Measurements from ENCODE around the gene ACTR1A.
"Not testable (repeated sequence)": the region's sequence is repeated elsewhere in the genome, so short reads cannot be mapped to it uniquely, and the experiment has no call there.

Gene ACTR1A

DNA sequence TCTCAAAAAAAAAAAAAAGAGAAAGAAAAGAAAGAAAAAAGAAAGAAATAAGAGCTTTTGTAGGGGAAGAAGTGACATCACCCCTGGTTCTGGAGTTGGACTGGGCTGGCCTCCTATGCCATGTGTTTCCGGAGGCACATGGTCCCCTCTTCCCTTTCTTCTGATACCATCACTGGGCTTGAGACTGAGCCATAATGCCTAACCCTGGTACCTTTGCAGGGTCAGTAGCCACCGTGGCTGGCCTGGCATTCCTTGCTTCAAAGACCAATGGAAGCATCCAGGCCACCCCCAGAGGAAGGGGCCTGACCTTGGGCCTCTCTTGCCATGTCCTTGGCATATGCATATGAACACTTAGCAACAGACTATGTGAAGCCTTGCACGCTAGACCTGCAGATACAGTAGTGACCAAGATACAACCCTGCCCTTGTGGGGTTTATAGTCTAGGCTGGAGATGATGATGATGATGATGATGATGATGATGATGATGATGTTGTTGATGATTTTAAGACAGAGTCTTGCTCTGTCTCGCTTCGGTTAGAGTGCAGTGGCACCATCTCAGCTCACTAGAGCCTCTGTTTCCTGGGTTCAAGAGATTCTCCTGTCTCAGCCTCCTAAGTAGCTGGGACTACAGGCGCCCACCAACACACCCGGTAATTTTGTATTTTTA lies 33.1 kb upstream of the ACTR1A start:
- no peak overlapping the region for H3K27ac ChIP-seq (ENCODE audit: low read depth, low read length)
- no peak overlapping the region for H3K9ac ChIP-seq (ENCODE audit: low read length)
- H3K4me1 ChIP-seq (ENCODE audit: control insufficient read depth, insufficient read depth, low read length): no peaks in the 10 kb centered on the region
- H3K4me3 ChIP-seq (ENCODE audit: low read length): no peak overlapping the region
- H3K36me3 ChIP-seq (ENCODE audit: control insufficient read depth, insufficient read depth, low read length): no peaks in the 10 kb centered on the region
- H3K27me3 ChIP-seq (ENCODE audit: control insufficient read depth, insufficient read depth, low read length): no peaks in the 10 kb centered on the region

DNA sequence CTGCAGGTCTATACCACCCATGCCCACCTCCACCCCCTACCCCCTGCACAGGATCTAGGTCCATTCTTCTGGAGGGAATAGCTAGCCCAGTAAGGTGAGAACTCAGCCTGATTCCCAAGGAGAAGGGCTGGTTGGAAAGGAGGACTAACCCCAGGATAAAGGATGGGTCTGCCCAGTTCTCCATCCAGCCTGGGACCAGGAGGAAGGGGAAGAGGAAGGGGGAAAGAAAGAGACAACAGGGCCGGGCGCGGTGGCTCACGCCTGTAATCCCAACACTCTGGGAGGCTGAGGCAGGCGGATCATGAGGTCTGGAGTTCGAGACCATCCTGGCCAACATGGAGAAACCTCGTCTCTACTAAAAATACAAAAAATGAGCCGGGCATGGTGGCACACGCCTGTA lies 32.5 kb upstream of the ACTR1A start:
- H3K4me3 ChIP-seq (ENCODE audit: low read length); H3K27ac ChIP-seq (ENCODE audit: low read depth, low read length): not testable (repeated sequence)

DNA sequence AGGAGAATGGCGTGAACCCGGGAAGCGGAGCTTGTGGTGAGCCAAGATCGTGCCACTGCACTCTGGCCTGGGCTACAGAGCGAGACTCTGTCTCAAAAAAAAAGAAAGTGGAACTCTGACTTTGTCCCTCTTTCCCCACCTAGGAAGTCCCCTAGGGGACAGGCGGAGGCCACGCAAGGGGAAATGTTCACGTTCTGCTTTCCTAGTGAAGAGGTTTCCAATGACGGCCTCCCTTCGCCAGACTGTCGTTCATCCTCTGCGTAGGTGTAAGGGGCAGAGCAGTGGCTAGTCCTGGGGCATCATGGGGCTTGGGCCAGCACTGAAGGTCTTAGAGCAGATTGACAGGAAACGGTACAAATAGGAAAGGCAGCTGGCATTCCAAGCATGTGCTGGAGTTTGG lies 31.8 kb upstream of the ACTR1A start:
- Histone ChIP-seq H3K9ac (ENCODE audit: low read length) (no peak overlapping the region), H3K27me3 (ENCODE audit: control insufficient read depth, insufficient read depth, low read length) (no peaks in the 10 kb centered on the region), H3K27ac (ENCODE audit: low read depth, low read length) (no peak overlapping the region), H3K36me3 (ENCODE audit: control insufficient read depth, insufficient read depth, low read length) (no peaks in the 10 kb centered on the region), H3K4me1 (ENCODE audit: control insufficient read depth, insufficient read depth, low read length) (no peaks in the 10 kb centered on the region), H3K4me3 (ENCODE audit: low read length) (no peak overlapping the region)

More for the DNA sequence above, 32.5 kb upstream of the ACTR1A start:
- not testable (repeated sequence) for H3K36me3 ChIP-seq (ENCODE audit: control insufficient read depth, insufficient read depth, low read length); H3K27me3 ChIP-seq (ENCODE audit: control insufficient read depth, insufficient read depth, low read length); H3K4me1 ChIP-seq (ENCODE audit: control insufficient read depth, insufficient read depth, low read length); H3K9ac ChIP-seq (ENCODE audit: low read length)

DNA sequence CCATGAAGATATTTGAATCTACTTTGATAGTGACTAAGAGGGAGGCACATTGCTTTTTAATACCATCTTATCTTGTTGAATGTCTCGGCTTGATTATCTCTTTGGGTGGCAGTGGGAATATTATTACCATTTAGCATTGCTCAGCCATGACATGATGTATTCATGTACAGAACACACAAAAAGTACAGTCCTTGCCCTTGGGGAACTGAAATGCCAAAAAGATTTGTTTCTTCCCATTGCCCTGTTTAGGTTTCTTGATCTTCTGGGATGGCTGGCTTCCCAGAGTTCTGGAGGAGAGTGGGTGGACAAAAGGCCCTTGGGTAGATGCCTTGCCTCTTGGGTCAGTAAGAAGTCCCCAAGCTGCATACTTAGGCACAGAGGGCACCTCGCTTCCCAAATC lies 25.0 kb upstream of the ACTR1A start:
- Histone ChIP-seq H3K4me3 (ENCODE audit: low read length) (no peak overlapping the region), H3K27ac (ENCODE audit: low read depth, low read length) (no peak overlapping the region), H3K36me3 (ENCODE audit: control insufficient read depth, insufficient read depth, low read length) (peaks cover 3% of the 10 kb centered on the region), H3K9ac (ENCODE audit: low read length) (no peak overlapping the region), H3K4me1 (ENCODE audit: control insufficient read depth, insufficient read depth, low read length) (no peaks in the 10 kb centered on the region), H3K27me3 (ENCODE audit: control insufficient read depth, insufficient read depth, low read length) (no peaks in the 10 kb centered on the region)

DNA sequence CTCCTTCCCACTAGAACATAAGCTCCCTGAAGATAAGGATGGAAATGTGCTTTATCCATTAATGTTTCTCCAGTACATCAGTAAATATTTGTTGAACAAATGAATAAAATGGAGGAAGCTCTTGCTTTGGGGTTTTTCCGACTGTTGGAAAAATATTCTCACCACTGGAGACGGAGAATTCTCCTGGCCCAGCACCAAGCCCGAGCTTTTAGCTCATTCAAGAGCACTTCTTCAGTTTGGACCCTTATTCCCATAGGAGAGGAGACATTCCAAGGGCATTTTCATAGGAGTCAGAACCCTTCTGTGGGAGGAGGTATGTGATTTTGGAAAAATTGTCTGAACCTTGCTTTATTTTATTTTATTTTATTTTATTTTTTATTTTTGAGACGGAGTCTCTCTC lies 22.2 kb upstream of the ACTR1A start:
- Histone ChIP-seq H3K36me3 (ENCODE audit: control insufficient read depth, insufficient read depth, low read length) (peaks cover 6% of the 10 kb centered on the region), H3K9ac (ENCODE audit: low read length) (no peak overlapping the region), H3K4me1 (ENCODE audit: control insufficient read depth, insufficient read depth, low read length) (no peaks in the 10 kb centered on the region), H3K4me3 (ENCODE audit: low read length) (no peak overlapping the region), H3K27ac (ENCODE audit: low read depth, low read length) (no peak overlapping the region), H3K27me3 (ENCODE audit: control insufficient read depth, insufficient read depth, low read length) (no peaks in the 10 kb centered on the region)

DNA sequence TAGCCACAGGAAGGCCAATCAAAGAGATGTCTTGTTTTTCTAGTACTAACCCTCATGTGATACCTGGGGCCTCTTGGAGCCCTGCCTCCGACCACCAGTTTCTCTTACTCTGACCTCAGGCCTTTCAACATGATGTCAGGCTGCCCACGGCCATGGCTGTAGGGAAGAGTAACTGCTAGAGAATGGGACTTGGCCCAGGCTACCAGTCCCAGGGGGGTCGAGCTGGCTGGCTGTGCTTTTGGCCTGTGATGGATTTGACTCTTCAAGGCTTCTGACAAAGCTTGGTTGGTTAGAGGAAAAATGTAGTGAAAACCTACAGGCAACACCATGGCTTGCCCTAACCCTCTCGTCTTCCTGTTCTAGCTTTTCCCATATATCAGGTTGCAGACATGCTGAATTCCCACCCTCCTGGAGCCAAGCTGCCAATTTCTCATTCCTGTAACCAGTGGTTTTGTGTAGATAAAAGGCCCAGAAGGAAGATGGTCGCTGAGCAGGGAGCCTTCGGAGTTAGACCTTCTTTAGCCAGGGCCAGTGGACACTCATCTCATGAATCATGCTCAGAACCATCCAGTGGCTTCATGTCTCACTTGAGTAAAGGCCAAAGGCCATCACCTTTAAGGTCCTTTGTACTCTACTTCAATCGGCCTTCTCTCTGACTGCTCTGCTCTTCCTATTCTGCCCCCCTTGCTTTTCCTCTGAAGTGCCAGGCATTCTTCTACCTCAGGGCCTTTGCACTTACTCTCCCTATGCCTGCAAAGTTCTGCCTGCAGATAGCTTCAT lies 20.9 kb upstream of the ACTR1A start:
- Histone ChIP-seq H3K27me3 (ENCODE audit: control insufficient read depth, insufficient read depth, low read length) (no peaks in the 10 kb centered on the region), H3K27ac (ENCODE audit: low read depth, low read length) (no peak overlapping the region), H3K4me3 (ENCODE audit: low read length) (no peak overlapping the region), H3K4me1 (ENCODE audit: control insufficient read depth, insufficient read depth, low read length) (no peaks in the 10 kb centered on the region), H3K36me3 (ENCODE audit: control insufficient read depth, insufficient read depth, low read length) (peaks cover 6% of the 10 kb centered on the region), H3K9ac (ENCODE audit: low read length) (no peak overlapping the region)

DNA sequence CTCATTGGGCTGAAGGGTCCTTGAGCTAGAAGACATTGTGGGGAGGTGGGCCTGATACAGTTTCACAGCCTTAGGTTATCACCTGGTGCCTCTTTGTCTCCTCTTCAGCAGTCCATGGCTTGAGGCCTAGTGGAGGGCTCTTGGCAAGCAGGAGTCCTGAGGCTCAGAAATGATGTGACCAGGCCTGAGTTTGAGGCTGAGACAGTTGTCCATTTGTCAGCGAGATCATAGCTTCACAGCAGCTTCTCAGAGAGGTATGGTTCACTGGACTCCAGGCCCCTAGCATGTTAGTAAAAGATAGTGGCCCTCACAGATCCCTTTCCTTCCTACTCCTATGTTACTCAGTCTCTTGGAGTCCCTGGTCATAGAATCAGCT lies 20.4 kb upstream of the ACTR1A start:
- Histone ChIP-seq H3K36me3 (ENCODE audit: control insufficient read depth, insufficient read depth, low read length) (peaks cover 6% of the 10 kb centered on the region), H3K9ac (ENCODE audit: low read length) (no peak overlapping the region), H3K4me3 (ENCODE audit: low read length) (no peak overlapping the region), H3K27me3 (ENCODE audit: control insufficient read depth, insufficient read depth, low read length) (no peaks in the 10 kb centered on the region), H3K4me1 (ENCODE audit: control insufficient read depth, insufficient read depth, low read length) (no peaks in the 10 kb centered on the region), H3K27ac (ENCODE audit: low read depth, low read length) (no peak overlapping the region)

DNA sequence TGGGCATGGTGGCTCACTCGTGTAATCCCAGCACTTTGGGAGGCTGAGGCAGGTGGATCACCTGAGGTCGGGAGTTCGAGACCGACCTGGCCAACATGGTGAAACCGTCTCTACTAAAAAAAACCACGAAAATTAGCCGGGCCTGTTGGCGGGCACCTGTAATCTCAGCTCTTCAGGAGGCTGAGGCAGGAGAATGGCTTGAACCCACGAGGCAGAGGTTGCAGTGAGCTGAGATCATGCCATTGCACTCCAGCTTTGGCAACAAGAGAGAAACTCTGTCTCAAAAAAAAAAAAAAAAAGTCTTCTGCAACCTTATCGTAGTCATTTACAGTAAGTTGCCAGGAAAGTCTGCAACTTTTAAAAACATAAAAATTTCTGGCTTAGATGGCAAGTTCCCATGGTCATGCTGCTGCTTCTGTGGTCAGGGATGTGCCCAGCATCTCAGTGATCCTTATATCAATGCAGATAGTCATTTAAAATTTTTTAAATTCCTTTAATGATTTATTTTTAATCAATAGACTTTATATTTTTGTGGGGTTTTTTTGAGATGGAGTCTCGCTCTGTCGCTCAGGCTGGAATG lies 16.8 kb upstream of the ACTR1A start:
- Histone ChIP-seq H3K36me3 (ENCODE audit: control insufficient read depth, insufficient read depth, low read length) (peaks cover 6% of the 10 kb centered on the region), H3K4me1 (ENCODE audit: control insufficient read depth, insufficient read depth, low read length) (no peaks in the 10 kb centered on the region), H3K4me3 (ENCODE audit: low read length) (no peak overlapping the region), H3K27ac (ENCODE audit: low read depth, low read length) (no peak overlapping the region), H3K27me3 (ENCODE audit: control insufficient read depth, insufficient read depth, low read length) (no peaks in the 10 kb centered on the region), H3K9ac (ENCODE audit: low read length) (no peak overlapping the region)

DNA sequence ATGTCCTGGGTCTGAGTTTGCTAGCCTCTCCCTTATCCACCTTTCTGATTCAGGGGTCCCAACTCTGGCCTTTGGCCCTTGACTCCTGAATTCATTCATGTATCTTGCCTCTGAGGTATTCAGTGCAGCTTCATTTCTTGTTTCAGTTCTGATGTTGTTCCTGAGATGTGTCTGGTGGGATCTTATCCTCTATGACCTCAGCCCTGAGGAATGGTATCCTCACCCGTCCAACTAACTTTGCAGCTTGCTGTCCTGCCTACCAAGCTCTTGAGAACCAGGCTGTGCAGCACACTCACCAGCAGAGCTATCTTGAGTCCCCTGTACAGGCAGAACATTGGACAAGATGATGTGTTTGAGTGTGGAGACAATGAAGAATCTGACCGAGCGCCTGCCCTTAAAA lies 15.0 kb upstream of the ACTR1A start:
- no peak overlapping the region for H3K27ac ChIP-seq (ENCODE audit: low read depth, low read length)
- H3K27me3 ChIP-seq (ENCODE audit: control insufficient read depth, insufficient read depth, low read length): no peaks in the 10 kb centered on the region
- H3K4me3 ChIP-seq (ENCODE audit: low read length): no peak overlapping the region
- H3K9ac ChIP-seq (ENCODE audit: low read length): no peak overlapping the region
- H3K36me3 ChIP-seq (ENCODE audit: control insufficient read depth, insufficient read depth, low read length): peaks cover 3% of the 10 kb centered on the region
- no peaks in the 10 kb centered on the region for H3K4me1 ChIP-seq (ENCODE audit: control insufficient read depth, insufficient read depth, low read length)

DNA sequence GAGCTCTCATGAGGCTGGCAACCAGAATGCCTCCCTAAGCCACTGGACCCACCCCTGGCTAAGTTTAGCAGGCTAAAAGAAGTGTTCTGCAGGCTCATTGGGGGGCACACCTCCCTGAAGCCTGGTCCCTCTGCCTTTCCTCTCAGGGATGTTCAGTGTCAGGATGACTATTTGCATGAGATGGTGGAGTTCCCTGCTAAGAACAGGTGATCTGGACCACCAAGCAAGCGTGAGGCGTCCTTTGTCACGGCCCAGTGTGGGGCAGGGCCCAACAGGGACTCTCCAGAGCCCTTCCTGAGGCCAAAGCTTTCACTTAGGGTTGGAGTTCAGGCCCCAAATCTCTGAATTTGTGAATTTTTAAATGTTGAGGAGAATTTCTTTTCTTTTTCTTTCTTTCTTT lies 13.2 kb upstream of the ACTR1A start:
- no peak overlapping the region for H3K4me3 ChIP-seq (ENCODE audit: low read length)
- no peaks in the 10 kb centered on the region for H3K36me3 ChIP-seq (ENCODE audit: control insufficient read depth, insufficient read depth, low read length)
- H3K27me3 ChIP-seq (ENCODE audit: control insufficient read depth, insufficient read depth, low read length): no peaks in the 10 kb centered on the region
- H3K9ac ChIP-seq (ENCODE audit: low read length): no peak overlapping the region
- no peaks in the 10 kb centered on the region for H3K4me1 ChIP-seq (ENCODE audit: control insufficient read depth, insufficient read depth, low read length)
- H3K27ac ChIP-seq (ENCODE audit: low read depth, low read length): no peak overlapping the region

DNA sequence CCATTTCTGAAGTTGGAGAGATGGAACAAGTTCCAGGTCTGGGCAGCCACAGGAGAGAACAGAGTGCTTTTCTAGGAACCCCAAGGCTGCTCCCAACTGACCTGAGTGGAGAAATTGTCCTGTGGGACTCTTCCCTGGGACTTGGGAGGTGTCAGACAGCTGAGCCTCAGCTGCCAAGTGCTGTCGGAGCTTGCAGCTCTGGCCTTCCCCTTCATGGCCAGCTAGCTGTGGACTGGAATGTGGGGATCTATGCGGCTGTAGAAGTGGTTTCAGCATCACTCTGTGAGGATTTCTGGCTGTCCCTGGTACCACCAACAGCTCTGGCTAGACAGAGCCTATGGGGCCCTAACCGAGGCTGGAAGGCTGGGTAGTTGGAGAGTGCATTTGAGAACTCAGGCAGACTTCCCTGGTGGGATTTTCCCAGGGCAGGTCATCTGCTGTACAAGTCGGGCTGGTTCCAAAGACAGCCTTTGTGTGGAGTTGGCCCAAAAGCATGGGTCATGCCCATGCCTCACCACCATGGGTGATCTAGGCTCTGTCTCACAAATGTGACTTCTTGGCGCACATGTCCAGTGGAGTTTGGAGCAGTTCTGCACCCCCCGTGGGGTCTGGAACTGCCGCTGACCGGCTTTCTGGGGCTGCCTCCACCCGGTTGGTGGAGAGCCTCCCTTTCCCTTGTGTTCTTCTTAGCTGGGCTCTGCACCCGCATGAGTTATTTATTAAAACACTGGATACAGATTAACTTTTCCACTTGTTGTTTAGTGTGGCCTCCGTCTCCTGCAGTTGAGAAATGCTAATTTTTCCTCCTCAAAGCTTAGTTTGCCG lies 12.2 kb upstream of the ACTR1A start:
- H3K9ac ChIP-seq (ENCODE audit: low read length): no peak overlapping the region
- H3K4me3 ChIP-seq (ENCODE audit: low read length): no peak overlapping the region
- no peak overlapping the region for H3K27ac ChIP-seq (ENCODE audit: low read depth, low read length)
- H3K27me3 ChIP-seq (ENCODE audit: control insufficient read depth, insufficient read depth, low read length): no peaks in the 10 kb centered on the region
- H3K4me1 ChIP-seq (ENCODE audit: control insufficient read depth, insufficient read depth, low read length): no peaks in the 10 kb centered on the region
- peaks cover 2% of the 10 kb centered on the region for H3K36me3 ChIP-seq (ENCODE audit: control insufficient read depth, insufficient read depth, low read length)

DNA sequence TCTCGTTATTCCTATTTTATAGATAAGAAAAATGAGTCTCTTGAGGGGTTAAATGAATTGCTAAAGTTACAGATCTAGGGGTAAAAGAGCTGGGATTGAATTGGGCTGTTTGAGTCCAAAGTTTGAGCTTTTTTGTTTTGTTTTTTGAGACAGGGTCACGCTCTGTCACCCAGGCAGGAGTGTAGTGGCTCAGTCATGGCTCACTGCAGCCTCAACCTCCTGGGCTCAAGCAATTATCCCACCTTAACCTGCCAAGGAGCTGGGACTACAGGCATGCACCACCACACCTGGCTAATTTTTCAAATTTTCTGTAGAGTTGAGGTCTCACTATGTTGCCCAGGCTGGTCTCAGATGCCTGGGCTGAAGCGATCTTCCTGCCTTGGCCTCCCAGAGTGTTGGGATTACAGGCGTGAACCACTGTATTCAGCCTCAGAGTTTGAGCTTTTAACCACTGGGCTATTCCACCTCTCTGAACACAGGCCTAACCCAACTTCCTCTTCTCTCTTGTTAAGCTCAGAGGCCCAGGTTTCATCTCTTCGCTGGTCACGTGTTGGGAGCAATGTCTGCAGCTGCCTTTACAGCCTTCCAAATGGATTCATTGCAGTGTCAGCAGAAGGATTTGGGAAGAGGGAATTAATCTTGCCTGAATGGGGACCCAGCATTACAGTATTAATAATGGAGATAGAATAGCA lies 9.2 kb upstream of the ACTR1A start:
- Histone ChIP-seq H3K4me3 (ENCODE audit: low read length) (no peak overlapping the region), H3K9ac (ENCODE audit: low read length) (no peak overlapping the region), H3K36me3 (ENCODE audit: control insufficient read depth, insufficient read depth, low read length) (peaks cover 8% of the 10 kb centered on the region), H3K27me3 (ENCODE audit: control insufficient read depth, insufficient read depth, low read length) (no peaks in the 10 kb centered on the region), H3K27ac (ENCODE audit: low read depth, low read length) (no peak overlapping the region), H3K4me1 (ENCODE audit: control insufficient read depth, insufficient read depth, low read length) (no peaks in the 10 kb centered on the region)
